ENCODE measurements around the gene UNC13A.
"Not testable (repeated sequence)": the region's sequence is repeated elsewhere in the genome, so short reads cannot be mapped to it uniquely, and the experiment has no call there.

GRCh38 chr19:17570291-17570690 lies 117.9 kb downstream of the UNC13A start:
- TF ChIP-seq, protein P1, sequence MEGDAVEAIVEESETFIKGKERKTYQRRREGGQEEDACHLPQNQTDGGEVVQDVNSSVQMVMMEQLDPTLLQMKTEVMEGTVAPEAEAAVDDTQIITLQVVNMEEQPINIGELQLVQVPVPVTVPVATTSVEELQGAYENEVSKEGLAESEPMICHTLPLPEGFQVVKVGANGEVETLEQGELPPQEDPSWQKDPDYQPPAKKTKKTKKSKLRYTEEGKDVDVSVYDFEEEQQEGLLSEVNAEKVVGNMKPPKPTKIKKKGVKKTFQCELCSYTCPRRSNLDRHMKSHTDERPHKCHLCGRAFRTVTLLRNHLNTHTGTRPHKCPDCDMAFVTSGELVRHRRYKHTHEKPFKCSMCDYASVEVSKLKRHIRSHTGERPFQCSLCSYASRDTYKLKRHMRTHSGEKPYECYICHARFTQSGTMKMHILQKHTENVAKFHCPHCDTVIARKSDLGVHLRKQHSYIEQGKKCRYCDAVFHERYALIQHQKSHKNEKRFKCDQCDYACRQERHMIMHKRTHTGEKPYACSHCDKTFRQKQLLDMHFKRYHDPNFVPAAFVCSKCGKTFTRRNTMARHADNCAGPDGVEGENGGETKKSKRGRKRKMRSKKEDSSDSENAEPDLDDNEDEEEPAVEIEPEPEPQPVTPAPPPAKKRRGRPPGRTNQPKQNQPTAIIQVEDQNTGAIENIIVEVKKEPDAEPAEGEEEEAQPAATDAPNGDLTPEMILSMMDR (IDR thresholded peaks at IDR 0.05) = not testable (repeated sequence)
- not testable (repeated sequence) for TF ChIP-seq ZFX (IDR thresholded peaks at IDR 0.05; ENCODE audit: borderline replicate concordance)

Measured in 22Rv1 (cell line).